Vagina (tissue), 2 donors: ENCODE results near the gene MEIS1.

ENCODE experiments used
- CTCF ChIP-seq, 3 experiments: fragments of 450-650 bp in 2 of 3; fragments of 200-600 bp in 1 of 3; sonication (generic) in 1 of 3; IDR thresholded peaks; one replicate each; pipeline ENCODE4 v1.5.1; 2017 to 2019; ENCODE audit warnings: antibody characterized with exemption in 3 of 3, mild to moderate bottlenecking in 2 of 3, moderate library complexity in 2 of 3
- POLR2A ChIP-seq, 2 donors: fragments of 450-650 bp; IDR thresholded peaks; one replicate each; pipeline ENCODE4 v1.6.1; 2017; ENCODE audit warnings: antibody characterized with exemption in 2 of 2, mild to moderate bottlenecking in 2 of 2, moderate library complexity in 2 of 2

GRCh38 chr2:66423391-66424124 is 11.4 kb upstream of the MEIS1 start:
- peak in 1 of 3 experiments; percentile 16 for TF ChIP-seq CTCF (IDR thresholded peaks at IDR 0.05)
- TF ChIP-seq POLR2A (IDR thresholded peaks at IDR 0.05): no peak
